IMR-90 (cell line): Measurements from ENCODE around the gene HEXA. TPM values are rescaled to one million over a fixed set of nuclear protein-coding genes. Genes with fewer than 3 reads are reported as not detected.

Experiments used
- ATAC-seq: fragments of 200-7000 bp; cut with Tn5 transposase; 2 replicates; pipeline ENCODE4 v1.9.1; 2020; ENCODE audit warnings: low read depth, mild to moderate bottlenecking, moderate library complexity
- BruUV-seq: library from RNA; stranded (reverse); fragments of 400-500 nt; replicated peaks from 2 replicates; lab custom pipeline; 2021; lab: Mats Ljungman, UMichigan
- CTCF ChIA-PET: fragments of 300-600 bp; formaldehyde crosslinking; extraction: SDS; loops from one replicate; lab custom pipeline; 2021; ENCODE audit warnings: antibody characterized with exemption; lab: Yijun Ruan, JAX
- POLR2A ChIA-PET: fragments of 300-600 bp; sonication (Branson Sonifier 250); formaldehyde crosslinking; loops from one replicate; lab custom pipeline; 2022; ENCODE audit warnings: antibody characterized with exemption; ENCODE audit not compliant: unreplicated experiment; lab: Charles Lee
- DNase-seq: peaks from one replicate; pipeline ENCODE4 v3.0.0; 2013
- H2AFZ ChIP-seq: replicated peaks from 2 replicates; pipeline ENCODE3; 2013; ENCODE audit warnings: low read length, mild to moderate bottlenecking; ENCODE audit not compliant: poor library complexity
- H2AK5ac ChIP-seq: 2 replicates; pipeline ENCODE4 v1.6.1; 2013; ENCODE audit warnings: low read depth, low read length, inconsistent platforms
- H2AK9ac ChIP-seq: replicated peaks from 2 replicates; pipeline ENCODE3; 2013; ENCODE audit warnings: mild to moderate bottlenecking, low read depth, low read length, moderate library complexity; ENCODE audit not compliant: poor library complexity
- H2BK120ac ChIP-seq: 2 replicates; pipeline ENCODE4 v1.6.1; 2013; ENCODE audit warnings: low read depth, low read length, inconsistent platforms
- H2BK15ac ChIP-seq: 3 replicates; pipeline ENCODE4 v1.6.1; 2013; ENCODE audit warnings: low read depth, low read length, inconsistent platforms
- H2BK20ac ChIP-seq: 2 replicates; pipeline ENCODE4 v1.6.1; 2013; ENCODE audit warnings: low read depth, mild to moderate bottlenecking, inconsistent platforms, low read length, moderate library complexity
- H2BK5ac ChIP-seq: 2 replicates; pipeline ENCODE4 v1.6.1; 2013; ENCODE audit warnings: mild to moderate bottlenecking, low read depth, low read length, inconsistent platforms; ENCODE audit not compliant: poor library complexity, severe bottlenecking
- H3K14ac ChIP-seq: replicated peaks from 2 replicates; pipeline ENCODE4 v1.6.1; 2013; ENCODE audit warnings: low read depth, low read length, inconsistent platforms
- H3K18ac ChIP-seq: 2 replicates; pipeline ENCODE4 v1.6.1; 2013; ENCODE audit warnings: low read depth, low read length, control low read depth
- H3K23ac ChIP-seq: 2 replicates; pipeline ENCODE4 v1.6.1; 2013; ENCODE audit warnings: low read depth, low read length, inconsistent platforms
- H3K27ac ChIP-seq: 2 replicates; pipeline ENCODE4 v1.5.1; 2013; ENCODE audit warnings: mild to moderate bottlenecking, control low read depth, low read length; ENCODE audit not compliant: insufficient read depth
- H3K27me3 ChIP-seq: 2 replicates; pipeline ENCODE4 v1.6.1; 2013; ENCODE audit warnings: low read length; ENCODE audit not compliant: control insufficient read depth, insufficient read depth
- H3K36me3 ChIP-seq: 2 replicates; pipeline ENCODE4 v1.6.1; 2013; ENCODE audit warnings: low read length, mixed read lengths; ENCODE audit not compliant: control insufficient read depth, insufficient read depth
- H3K4ac ChIP-seq: 2 replicates; pipeline ENCODE4 v1.6.1; 2013; ENCODE audit warnings: low read depth, low read length, inconsistent platforms
- H3K4me1 ChIP-seq: 2 replicates; pipeline ENCODE4 v1.6.1; 2013; ENCODE audit warnings: low read length, mixed read lengths; ENCODE audit not compliant: control insufficient read depth, insufficient read depth
- H3K4me2 ChIP-seq: 2 replicates; pipeline ENCODE4 v1.6.1; 2013; ENCODE audit warnings: low read depth, mild to moderate bottlenecking, control low read depth, low read length, moderate library complexity
- H3K4me3 ChIP-seq: 2 replicates; pipeline ENCODE4 v1.5.1; 2013; ENCODE audit warnings: low read depth, mild to moderate bottlenecking, control low read depth, low read length, moderate library complexity; ENCODE audit not compliant: insufficient read depth
- H3K56ac ChIP-seq: 2 replicates; pipeline ENCODE4 v1.6.1; 2013; ENCODE audit warnings: low read length, inconsistent platforms; ENCODE audit not compliant: insufficient read depth; ENCODE audit errors: extremely low read depth
- H3K79me1 ChIP-seq, 2 experiments: 2 replicates each; pipeline ENCODE4 v1.6.1; 2013; ENCODE audit warnings: low read length in 2 of 2, inconsistent platforms in 1 of 2, low read depth in 1 of 2
- H3K9ac ChIP-seq: 2 replicates; pipeline ENCODE4 v1.6.1; 2013; ENCODE audit warnings: low read depth, low read length, control low read depth
- H3K9me1 ChIP-seq: 2 replicates; pipeline ENCODE4 v1.6.1; 2013; ENCODE audit warnings: low read length, inconsistent platforms; ENCODE audit not compliant: insufficient read depth
- H3K9me3 ChIP-seq: 2 replicates; pipeline ENCODE4 v1.6.1; 2013; ENCODE audit warnings: low read length; ENCODE audit not compliant: control insufficient read depth, insufficient read depth
- H4K20me1 ChIP-seq: 2 replicates; pipeline ENCODE4 v1.6.1; 2013; ENCODE audit warnings: low read length, inconsistent platforms; ENCODE audit not compliant: insufficient read depth
- H4K5ac ChIP-seq: 2 replicates; pipeline ENCODE4 v1.6.1; 2013; ENCODE audit warnings: mild to moderate bottlenecking, low read depth, low read length, control low read depth
- H4K8ac ChIP-seq, 2 experiments: 2 replicates each; pipeline ENCODE4 v1.6.1; 2013; ENCODE audit warnings: low read depth in 2 of 2, low read length in 2 of 2, control low read depth in 1 of 2, inconsistent platforms in 1 of 2
- H4K91ac ChIP-seq: 2 replicates; pipeline ENCODE4 v1.6.1; 2013; ENCODE audit warnings: low read depth, low read length, inconsistent platforms; ENCODE audit not compliant: insufficient read depth
- BHLHE40 ChIP-seq: fragments of 150-350 bp; IDR thresholded peaks from 2 replicates; pipeline ENCODE4 v1.6.1; 2016; ENCODE audit warnings: mild to moderate bottlenecking, low read depth, low read length
- CEBPB ChIP-seq: IDR thresholded peaks from 2 replicates; pipeline ENCODE4 v1.6.1; 2012; ENCODE audit warnings: low read depth, low read length, improper control_type of control experiment
- CHD1 ChIP-seq: IDR thresholded peaks from 2 replicates; pipeline ENCODE4 v1.6.1; 2012; ENCODE audit warnings: low read depth, low read length, improper control_type of control experiment
- ELK1 ChIP-seq: fragments of 150-350 bp; IDR thresholded peaks from 2 replicates; pipeline ENCODE4 v1.6.1; 2016; ENCODE audit warnings: low read depth, mild to moderate bottlenecking, low read length, moderate library complexity, borderline replicate concordance
- MAFK ChIP-seq: IDR thresholded peaks from 2 replicates; pipeline ENCODE4 v1.6.1; 2012; ENCODE audit warnings: low read depth, low read length, improper control_type of control experiment
- MAZ ChIP-seq: IDR thresholded peaks from 2 replicates; pipeline ENCODE4 v1.6.1; 2012; ENCODE audit warnings: low read depth, mild to moderate bottlenecking, low read length, improper control_type of control experiment, moderate library complexity, borderline replicate concordance
- MXI1 ChIP-seq: IDR thresholded peaks from 2 replicates; pipeline ENCODE4 v1.6.1; 2012; ENCODE audit warnings: low read depth, mild to moderate bottlenecking, low read length, moderate library complexity, borderline replicate concordance
- NFE2L2 ChIP-seq: fragments of 150-350 bp; IDR thresholded peaks from 2 replicates; pipeline ENCODE4 v1.6.1; 2016; ENCODE audit warnings: low read depth, mild to moderate bottlenecking, low read length
- POLR2A ChIP-seq: IDR thresholded peaks from 2 replicates; pipeline ENCODE4 v1.6.1; 2012; ENCODE audit warnings: mild to moderate bottlenecking, low read depth, low read length
- RAD21 ChIP-seq: IDR thresholded peaks from 2 replicates; pipeline ENCODE4 v1.6.1; 2012; ENCODE audit warnings: low read length, improper control_type of control experiment
- RCOR1 ChIP-seq: IDR thresholded peaks from 2 replicates; pipeline ENCODE4 v1.6.1; 2012; ENCODE audit warnings: mild to moderate bottlenecking, low read length, improper control_type of control experiment; ENCODE audit not compliant: insufficient replicate concordance
- RFX5 ChIP-seq: IDR thresholded peaks from 2 replicates; pipeline ENCODE4 v1.8.0; 2012; ENCODE audit warnings: low read depth, mild to moderate bottlenecking, low read length, moderate library complexity
- SMC3 ChIP-seq: fragments of 150-350 bp; IDR thresholded peaks from 2 replicates; pipeline ENCODE4 v1.6.1; 2016; ENCODE audit warnings: low read depth, mild to moderate bottlenecking, antibody characterized with exemption, low read length, moderate library complexity
- WGBS, 2 experiments: methylation state at CpG; one replicate each; pipeline versions ENCODE4 v1.1.5 to v1.1.7; 2013; ENCODE audit warnings: missing lambda C conversion rate in 2 of 2; ENCODE audit not compliant: insufficient read length in 1 of 2; ENCODE audit errors: extremely low coverage in 2 of 2; 5-methylcytosine and 5-hydroxymethylcytosine counted together
- dilution Hi-C: fragments of 300-500 bp; cut with HindIII; formaldehyde crosslinking; loops from one replicate; pipeline ENCODE4 v1.14.3; 2018; ENCODE audit warnings: low sequenced_read_pairs; ENCODE audit not compliant: unreplicated experiment
- in situ Hi-C: fragments of 300-500 bp; cut with MboI; formaldehyde crosslinking; loops from 3 replicates; pipeline ENCODE4 v1.14.3; 2019; ENCODE audit warnings: low sequenced_read_pairs, inconsistent platforms, mixed read lengths
- intact Hi-C: fragments of 100-400 bp; cut with micrococcal nuclease; formaldehyde crosslinking; loops from 2 replicates; pipeline ENCODE4 v1.10.0; 2022
- polyA plus RNA-seq, 3 experiments: library from polyadenylated mRNA; depleted of rRNA; stranded (reverse); fragments of >200 nt; gene quantifications; 2 replicates each; pipeline ENCODE4 v1.2.3, GENCODE V29; 2012; ENCODE audit warnings: low replicate concordance in 1 of 3
- total RNA-seq: library from RNA; depleted of rRNA; stranded (reverse); fragments of >200 nt; gene quantifications from 2 replicates; pipeline ENCODE4 v1.2.3, GENCODE V29; 2012
- TF ChIP-seq, protein P1 (sequence below): fragments of 150-350 bp; IDR thresholded peaks from 2 replicates; pipeline ENCODE4 v1.6.1; 2017; ENCODE audit warnings: mild to moderate bottlenecking, antibody characterized with exemption, low read length, low read depth
- TF ChIP-seq, protein P2 (sequence below): conservative IDR thresholded peaks from 2 replicates; pipeline ENCODE4 v1.5.1; 2012; ENCODE audit warnings: mild to moderate bottlenecking, low read depth, low read length, improper control_type of control experiment

Gene HEXA
- total and polyA plus RNA-seq, 2 of the 4 experiments (the other 2 are of a cell fraction) = 19.4 to 115 TPM

DNA sequence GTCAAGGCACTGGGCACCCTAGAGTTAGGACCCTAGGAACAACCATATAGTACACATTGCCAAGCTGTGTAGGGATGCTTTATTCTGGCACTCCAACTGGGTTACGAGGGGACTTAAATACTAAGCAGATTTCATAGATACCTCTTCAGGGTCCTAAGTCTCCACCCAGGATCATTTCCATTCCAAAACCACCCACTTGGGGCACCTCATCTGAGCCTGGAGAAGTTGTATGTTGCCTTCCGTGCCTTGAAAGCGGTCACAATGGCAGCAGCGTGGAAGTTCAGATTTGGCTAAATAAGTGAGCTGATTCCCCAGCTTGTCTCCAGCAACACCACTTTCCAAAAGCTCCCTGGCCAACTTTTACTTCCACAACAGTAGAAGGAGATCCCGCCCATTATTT is 26.9 kb upstream of the HEXA start:
- ATAC-seq (no peak), DNase-seq (no peak)
- CTCF ChIA-PET = interaction anchor here (0.6 kb wide), 1 partner anchor 12 kb away, joined by 3 read pairs; no protein-coding TSS in a partner anchor
- Histone ChIP-seq H3K9ac (no peak overlapping the region), H3K4me1 (no peaks in the 10 kb centered on the region), H3K79me1 (no peaks in the 10 kb centered on the region), H2BK20ac (no peak overlapping the region), H2AK5ac (no peak overlapping the region), H2BK120ac (no peak overlapping the region), H3K4me2 (no peak overlapping the region), H2AK9ac (no peak overlapping the region), H3K4ac (no peak overlapping the region), H3K14ac (no peak overlapping the region), H2BK5ac (no peak overlapping the region), H3K9me3 (0 out of 2 replicates have a peak, but pooled peaks cover 3% of the 10 kb centered on the region), H4K91ac (no peak overlapping the region), H4K20me1 (no peaks in the 10 kb centered on the region), H3K23ac (no peak overlapping the region), H4K8ac (no peak overlapping the region), H3K56ac (no peak overlapping the region), H3K9me1 (no peaks in the 10 kb centered on the region), H3K4me3 (no peak overlapping the region), H2AFZ (no peak overlapping the region), H4K5ac (no peak overlapping the region), H2BK15ac (no peak overlapping the region), H3K27me3 (peaks cover 55% of the 10 kb centered on the region), H3K18ac (no peak overlapping the region), H3K36me3 (no peaks in the 10 kb centered on the region), H3K27ac (no peak overlapping the region)
- 60% methylated on average over 2 of the region's 5 CpGs; no CpG with 5 or more reads in 1 of the 2 experiments for WGBS, 2 experiments
- POLR2A ChIA-PET = no interaction called here
- dilution Hi-C loops (no loop called here), in situ Hi-C loops (no loop called here), intact Hi-C loops (no loop called here)
- no TSS peak for BruUV-seq
- TF ChIP-seq, protein P1, sequence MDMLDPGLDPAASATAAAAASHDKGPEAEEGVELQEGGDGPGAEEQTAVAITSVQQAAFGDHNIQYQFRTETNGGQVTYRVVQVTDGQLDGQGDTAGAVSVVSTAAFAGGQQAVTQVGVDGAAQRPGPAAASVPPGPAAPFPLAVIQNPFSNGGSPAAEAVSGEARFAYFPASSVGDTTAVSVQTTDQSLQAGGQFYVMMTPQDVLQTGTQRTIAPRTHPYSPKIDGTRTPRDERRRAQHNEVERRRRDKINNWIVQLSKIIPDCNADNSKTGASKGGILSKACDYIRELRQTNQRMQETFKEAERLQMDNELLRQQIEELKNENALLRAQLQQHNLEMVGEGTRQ = no peak
- TF ChIP-seq RFX5 (no peak), POLR2A (no peak), CHD1 (no peak), MAFK (no peak), RAD21 (no peak), BHLHE40 (no peak), CEBPB (no peak), MXI1 (no peak), MAZ (no peak), ELK1 (no peak), RCOR1 (no peak), NFE2L2 (no peak), SMC3 (no peak)
- TF ChIP-seq, protein P2, sequence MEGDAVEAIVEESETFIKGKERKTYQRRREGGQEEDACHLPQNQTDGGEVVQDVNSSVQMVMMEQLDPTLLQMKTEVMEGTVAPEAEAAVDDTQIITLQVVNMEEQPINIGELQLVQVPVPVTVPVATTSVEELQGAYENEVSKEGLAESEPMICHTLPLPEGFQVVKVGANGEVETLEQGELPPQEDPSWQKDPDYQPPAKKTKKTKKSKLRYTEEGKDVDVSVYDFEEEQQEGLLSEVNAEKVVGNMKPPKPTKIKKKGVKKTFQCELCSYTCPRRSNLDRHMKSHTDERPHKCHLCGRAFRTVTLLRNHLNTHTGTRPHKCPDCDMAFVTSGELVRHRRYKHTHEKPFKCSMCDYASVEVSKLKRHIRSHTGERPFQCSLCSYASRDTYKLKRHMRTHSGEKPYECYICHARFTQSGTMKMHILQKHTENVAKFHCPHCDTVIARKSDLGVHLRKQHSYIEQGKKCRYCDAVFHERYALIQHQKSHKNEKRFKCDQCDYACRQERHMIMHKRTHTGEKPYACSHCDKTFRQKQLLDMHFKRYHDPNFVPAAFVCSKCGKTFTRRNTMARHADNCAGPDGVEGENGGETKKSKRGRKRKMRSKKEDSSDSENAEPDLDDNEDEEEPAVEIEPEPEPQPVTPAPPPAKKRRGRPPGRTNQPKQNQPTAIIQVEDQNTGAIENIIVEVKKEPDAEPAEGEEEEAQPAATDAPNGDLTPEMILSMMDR = no peak
